GM12878 (cell line): ENCODE data around the gene FANCI.

Source experiments
- BRCA1 ChIP-seq: IDR thresholded peaks from 2 replicates; pipeline ENCODE4 v1.6.1; 2011; ENCODE audit warnings: low read depth, low read length, improper control_type of control experiment
- CTCF ChIP-seq, 3 experiments: IDR thresholded peaks in 2 of 3; conservative IDR thresholded peaks in 1 of 3; 2 replicates each; pipeline ENCODE4 v1.5.1; 2011; ENCODE audit warnings: low read depth in 3 of 3, low read length in 3 of 3, mild to moderate bottlenecking in 3 of 3, control low read depth in 2 of 3, moderate library complexity in 2 of 3, inconsistent platforms in 1 of 3, mixed read lengths in 1 of 3; ENCODE audit not compliant: control insufficient read depth in 2 of 3, insufficient read depth in 1 of 3; ENCODE audit errors: extremely low read depth in 1 of 3
- ELK1 ChIP-seq: IDR thresholded peaks from 2 replicates; pipeline ENCODE4 v1.6.1; 2012; ENCODE audit warnings: low read depth, low read length, improper control_type of control experiment
- EP300 ChIP-seq, 2 experiments: fragments of 150-350 bp in 1 of 2; IDR thresholded peaks; 2 replicates each; pipeline ENCODE4 v1.6.1; 2011 to 2012; ENCODE audit warnings: low read depth in 2 of 2, low read length in 2 of 2, borderline replicate concordance in 1 of 2, improper control_type of control experiment in 1 of 2, inconsistent platforms in 1 of 2; ENCODE audit not compliant: control insufficient read depth in 1 of 2
- IKZF2 ChIP-seq, 2 experiments: fragments of 450-650 bp; IDR thresholded peaks; 2 replicates each; pipeline ENCODE4 v1.6.1; 2017; ENCODE audit warnings: mild to moderate bottlenecking in 2 of 2, moderate library complexity in 2 of 2
- ZNF274 ChIP-seq: IDR thresholded peaks from one replicate; pipeline ENCODE4 v1.8.0; 2011; ENCODE audit not compliant: insufficient read length, insufficient read depth

- TF ChIP-seq IKZF2 (IDR thresholded peaks at IDR 0.05): no peak
- no peak for TF ChIP-seq ZNF274
- TF ChIP-seq CTCF (IDR thresholded peaks at IDR 0.05 in 2 of 3, conservative IDR thresholded peaks at IDR 0.05 in 1 of 3; ENCODE audit: control insufficient read depth in 2 of 3, extremely low read depth in 1 of 3, insufficient read depth in 1 of 3, low read depth in 3 of 3, low read length in 3 of 3): no peak
- TF ChIP-seq BRCA1: no peak
- no peak for TF ChIP-seq EP300 (IDR thresholded peaks at IDR 0.05; ENCODE audit: borderline replicate concordance in 1 of 2, control insufficient read depth in 1 of 2, low read depth in 2 of 2, low read length in 2 of 2)
- TF ChIP-seq ELK1: no peak
These were observed 79.0 kb downstream of the FANCI start for GRCh38 chr15:89322822-89323221.
